ENCODE data around the gene SEMA4A. TPM values are rescaled to one million over a fixed set of nuclear protein-coding genes. Genes with fewer than 3 reads are reported as not detected.
A peak's percentile ranks its signal among the peaks of the same experiment; 100 is the strongest.

SEMA4A gene
- total RNA-seq, 1 donor from 2014 or later: 0.66 TPM

DNA sequence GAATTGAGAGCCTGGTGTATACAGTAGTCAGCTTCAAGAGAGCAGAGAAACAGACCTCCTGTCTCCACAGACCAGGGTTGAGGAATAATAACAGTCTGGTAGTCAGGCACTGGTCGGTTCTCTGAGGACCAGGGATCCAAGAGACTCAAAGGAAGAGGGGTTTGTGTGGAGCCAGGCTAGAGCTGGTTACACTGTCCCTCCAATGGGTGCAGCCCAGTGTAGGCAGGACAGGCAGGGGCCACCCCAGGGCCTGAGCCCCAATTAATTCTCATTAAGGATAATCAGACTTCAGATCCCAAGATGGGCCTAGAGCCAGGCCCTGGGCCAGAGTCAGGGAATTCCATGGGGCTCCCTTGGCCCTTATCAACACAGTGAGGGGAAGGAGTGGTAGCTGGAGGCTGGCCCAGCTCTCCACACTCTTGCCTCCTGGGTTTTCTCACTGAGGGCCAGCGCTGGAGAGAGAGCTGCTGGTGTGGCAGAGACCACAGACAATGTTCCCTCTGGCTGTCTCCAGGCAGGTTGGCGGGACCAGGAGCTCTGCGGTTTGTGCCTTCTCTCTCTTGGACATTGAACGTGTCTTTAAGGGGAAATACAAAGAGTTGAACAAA is 9.1 kb downstream of the SEMA4A start:
- H3K4me1 ChIP-seq (ENCODE audit: insufficient read depth, low read length): peaks cover 11% of the 10 kb centered on the region
- peaks cover 11% of the 10 kb centered on the region for H3K27me3 Mint-ChIP-seq (ENCODE audit: low read depth, unreplicated experiment)
- no peak overlapping the region for H3K4me2 ChIP-seq (ENCODE audit: low read length)
- peaks cover 3% of the 10 kb centered on the region for H3K27me3 ChIP-seq (ENCODE audit: insufficient read depth, low read length)
- H3K4me3 Mint-ChIP-seq (ENCODE audit: unreplicated experiment): no peak overlapping the region
- peak; percentile 39 for DNase-seq (ENCODE audit: low read depth)
- peaks cover 2% of the 10 kb centered on the region for H3K9me3 Mint-ChIP-seq (ENCODE audit: unreplicated experiment)
- H3K27ac ChIP-seq (ENCODE audit: low read depth, low read length): no peak overlapping the region
- H3K36me3 Mint-ChIP-seq (ENCODE audit: low read depth, unreplicated experiment): no peaks in the 10 kb centered on the region
- no peak overlapping the region for H3K27ac Mint-ChIP-seq (ENCODE audit: unreplicated experiment)
- no peak for FAIRE-seq
- H2AFZ ChIP-seq (ENCODE audit: low read depth, low read length): no peak overlapping the region
- H3K79me2 ChIP-seq (ENCODE audit: insufficient read depth, low read length): no peaks in the 10 kb centered on the region
- no peaks in the 10 kb centered on the region for H3K36me3 ChIP-seq (ENCODE audit: insufficient read depth, low read length)
- no peak overlapping the region for H3K9ac ChIP-seq (ENCODE audit: low read length)
- H3K4me3 ChIP-seq (ENCODE audit: insufficient read depth, low read depth, low read length): no peak overlapping the region
- H3K9me3 ChIP-seq (ENCODE audit: insufficient read depth, low read depth, low read length): no peaks in the 10 kb centered on the region
- no peak for TF ChIP-seq CTCF (IDR thresholded peaks at IDR 0.05; ENCODE audit: insufficient read depth, low read depth, low read length)
- TF ChIP-seq EZH2 (IDR thresholded peaks at IDR 0.05; ENCODE audit: insufficient read depth, low read length): no peak
- H3K4me1 Mint-ChIP-seq (ENCODE audit: low read depth, unreplicated experiment): peaks cover 4% of the 10 kb centered on the region
- no peaks in the 10 kb centered on the region for H4K20me1 ChIP-seq (ENCODE audit: insufficient read depth, low read length)

DNA sequence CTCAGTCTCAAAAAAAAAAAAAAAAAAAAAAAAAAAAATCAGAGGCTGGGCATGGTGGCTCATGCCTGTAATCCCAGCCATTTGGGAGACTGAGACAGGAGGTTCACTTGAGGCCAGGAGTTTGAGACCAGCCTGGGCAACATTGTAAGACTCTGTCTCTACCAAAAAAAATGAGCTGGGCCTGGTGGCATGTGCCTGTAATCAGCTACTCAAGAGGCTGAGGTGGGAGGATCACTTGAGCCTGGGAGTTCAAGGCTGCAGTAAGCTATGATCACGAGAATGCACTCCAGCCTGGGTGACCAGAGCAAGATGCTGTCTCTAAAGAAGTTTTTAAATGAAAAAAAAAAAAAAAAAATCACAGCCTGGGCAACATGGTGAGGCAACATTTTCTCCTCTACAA is 10.3 kb downstream of the SEMA4A start:
- Histone ChIP-seq H3K27me3 (ENCODE audit: insufficient read depth, low read length) (no peaks in the 10 kb centered on the region), H3K27ac (ENCODE audit: low read depth, low read length) (no peak overlapping the region), H3K79me2 (ENCODE audit: insufficient read depth, low read length) (no peaks in the 10 kb centered on the region), H3K4me3 (ENCODE audit: insufficient read depth, low read depth, low read length) (no peak overlapping the region), H3K4me1 (ENCODE audit: insufficient read depth, low read length) (peaks cover 11% of the 10 kb centered on the region), H2AFZ (ENCODE audit: low read depth, low read length) (no peak overlapping the region), H4K20me1 (ENCODE audit: insufficient read depth, low read length) (no peaks in the 10 kb centered on the region), H3K36me3 (ENCODE audit: insufficient read depth, low read length) (no peaks in the 10 kb centered on the region), H3K9me3 (ENCODE audit: insufficient read depth, low read depth, low read length) (no peaks in the 10 kb centered on the region), H3K4me2 (ENCODE audit: low read length) (no peak overlapping the region), H3K9ac (ENCODE audit: low read length) (no peak overlapping the region)
- H3K4me1 Mint-ChIP-seq (ENCODE audit: low read depth, unreplicated experiment): peaks cover 4% of the 10 kb centered on the region
- no peaks in the 10 kb centered on the region for H3K36me3 Mint-ChIP-seq (ENCODE audit: low read depth, unreplicated experiment)
- FAIRE-seq (no peak), DNase-seq (ENCODE audit: low read depth) (no peak)
- H3K4me3 Mint-ChIP-seq (ENCODE audit: unreplicated experiment): no peak overlapping the region
- H3K27me3 Mint-ChIP-seq (ENCODE audit: low read depth, unreplicated experiment): peaks cover 7% of the 10 kb centered on the region
- peaks cover 2% of the 10 kb centered on the region for H3K9me3 Mint-ChIP-seq (ENCODE audit: unreplicated experiment)
- H3K27ac Mint-ChIP-seq (ENCODE audit: unreplicated experiment): no peak overlapping the region
- no peak for TF ChIP-seq EZH2 (IDR thresholded peaks at IDR 0.05; ENCODE audit: insufficient read depth, low read length)
- TF ChIP-seq CTCF (IDR thresholded peaks at IDR 0.05; ENCODE audit: insufficient read depth, low read depth, low read length): no peak

DNA sequence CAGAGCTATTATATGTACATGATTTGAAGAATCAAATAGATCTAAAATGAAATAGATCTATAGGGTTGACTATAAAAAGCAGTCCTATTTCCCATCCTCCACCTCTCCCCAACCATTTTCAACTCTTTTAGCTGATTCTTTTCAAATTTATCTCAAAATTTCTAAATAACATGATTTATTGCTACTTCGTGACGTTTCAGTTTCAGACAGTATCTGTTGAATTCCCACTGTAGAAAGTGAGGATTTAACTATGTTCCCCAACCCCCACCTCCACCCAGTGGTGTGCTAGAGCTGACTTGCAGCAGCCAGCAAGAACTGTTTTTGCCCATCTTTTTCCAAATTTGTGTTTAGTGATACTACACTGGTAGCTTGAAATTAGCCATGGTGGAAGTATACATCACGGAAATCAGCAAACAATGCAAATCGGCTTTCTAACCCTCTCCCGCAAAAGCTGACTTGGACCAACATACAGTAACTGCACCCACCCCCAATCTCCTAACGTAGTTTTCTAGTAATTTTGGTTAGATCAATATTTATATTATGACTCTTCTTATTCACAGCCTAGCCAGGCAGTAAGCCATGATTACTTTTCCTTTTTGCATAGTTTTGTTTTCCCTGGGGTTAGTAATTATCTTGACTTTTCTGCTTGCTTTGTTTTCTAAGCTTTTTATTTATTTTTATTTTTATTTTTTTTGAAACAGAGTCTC is 10.9 kb downstream of the SEMA4A start:
- Histone ChIP-seq H3K79me2 (ENCODE audit: insufficient read depth, low read length) (no peaks in the 10 kb centered on the region), H3K4me2 (ENCODE audit: low read length) (no peak overlapping the region), H3K4me3 (ENCODE audit: insufficient read depth, low read depth, low read length) (no peak overlapping the region), H3K4me1 (ENCODE audit: insufficient read depth, low read length) (peaks cover 11% of the 10 kb centered on the region), H4K20me1 (ENCODE audit: insufficient read depth, low read length) (no peaks in the 10 kb centered on the region), H3K9me3 (ENCODE audit: insufficient read depth, low read depth, low read length) (no peaks in the 10 kb centered on the region), H2AFZ (ENCODE audit: low read depth, low read length) (no peak overlapping the region), H3K27me3 (ENCODE audit: insufficient read depth, low read length) (no peaks in the 10 kb centered on the region), H3K27ac (ENCODE audit: low read depth, low read length) (no peak overlapping the region), H3K36me3 (ENCODE audit: insufficient read depth, low read length) (no peaks in the 10 kb centered on the region), H3K9ac (ENCODE audit: low read length) (no peak overlapping the region)
- H3K4me1 Mint-ChIP-seq (ENCODE audit: low read depth, unreplicated experiment): peaks cover 4% of the 10 kb centered on the region
- no peak for DNase-seq (ENCODE audit: low read depth)
- FAIRE-seq: no peak
- H3K36me3 Mint-ChIP-seq (ENCODE audit: low read depth, unreplicated experiment): no peaks in the 10 kb centered on the region
- no peak overlapping the region for H3K4me3 Mint-ChIP-seq (ENCODE audit: unreplicated experiment)
- H3K27me3 Mint-ChIP-seq (ENCODE audit: low read depth, unreplicated experiment): peaks cover 7% of the 10 kb centered on the region
- TF ChIP-seq EZH2 (IDR thresholded peaks at IDR 0.05; ENCODE audit: insufficient read depth, low read length) (no peak), CTCF (IDR thresholded peaks at IDR 0.05; ENCODE audit: insufficient read depth, low read depth, low read length) (no peak)
- no peak overlapping the region for H3K27ac Mint-ChIP-seq (ENCODE audit: unreplicated experiment)
- H3K9me3 Mint-ChIP-seq (ENCODE audit: unreplicated experiment): peaks cover 2% of the 10 kb centered on the region

Measured in astrocyte (in vitro differentiated cells and primary cell).